B cell (primary cell): Measurements from ENCODE around the gene PTP4A1. TPM values are rescaled to one million over a fixed set of nuclear protein-coding genes. Genes with fewer than 3 reads are reported as not detected.

Source experiments
- ATAC-seq: fragments of 200-7000 bp; cut with Tn5 transposase; one replicate; pipeline ENCODE4 v1.10.0; 2021; ENCODE audit warnings: low read depth, mild to moderate bottlenecking, moderate number of reproducible peaks, moderate library complexity
- CTCF ChIA-PET: fragments of 350-600 bp; sonication (Branson Sonifier 250); formaldehyde crosslinking; loops from one replicate; lab custom pipeline; 2021; ENCODE audit warnings: antibody characterized with exemption, inconsistent platforms; lab: Charles Lee
- POLR2A ChIA-PET: fragments of 350-600 bp; sonication (Branson Sonifier 250); formaldehyde crosslinking; loops from one replicate; lab custom pipeline; 2021; ENCODE audit warnings: antibody characterized with exemption; lab: Charles Lee
- DNase-seq: peaks from one replicate; pipeline ENCODE4 v3.0.0; 2013
- H2AFZ ChIP-seq: 2 replicates; pipeline ENCODE4 v1.6.1; 2012; ENCODE audit warnings: mild to moderate bottlenecking, low read depth, low read length; ENCODE audit not compliant: insufficient read depth, poor library complexity, severe bottlenecking
- H3K27ac ChIP-seq, 2 donors: 1 replicate in 1 of 2; 2 replicates in 1 of 2; pipeline ENCODE4 v1.5.1; 2012 to 2013; ENCODE audit warnings: low read length in 2 of 2, mild to moderate bottlenecking in 2 of 2, moderate library complexity in 1 of 2
- H3K27me3 ChIP-seq, 4 experiments: fragments of 200-600 bp in 1 of 4; sonication (generic) in 1 of 4; replicated peaks in 1 of 4; 1 replicate in 2 of 4; 2 replicates in 2 of 4; pipeline versions ENCODE4 v1.6.1 to v1.7.0; 2013 to 2016; ENCODE audit warnings: low read length in 3 of 4, mild to moderate bottlenecking in 2 of 4, mixed read lengths in 1 of 4, moderate library complexity in 1 of 4; ENCODE audit not compliant: insufficient read depth in 4 of 4, control insufficient read depth in 3 of 4; ENCODE audit errors: control extremely low read depth in 1 of 4
- H3K36me3 ChIP-seq, 2 experiments: replicated peaks in 1 of 2; 1 replicate in 1 of 2; 2 replicates in 1 of 2; pipeline versions ENCODE4 v1.6.1 to v1.7.1; 2013; ENCODE audit warnings: low read length in 1 of 2; ENCODE audit not compliant: insufficient read depth in 2 of 2, control insufficient read depth in 1 of 2; ENCODE audit errors: control extremely low read depth in 1 of 2, extremely low read depth in 1 of 2
- H3K4me1 ChIP-seq, 2 donors: fragments of 200-600 bp in 1 of 2; sonication (generic) in 1 of 2; 1 replicate in 1 of 2; 2 replicates in 1 of 2; pipeline versions ENCODE4 v1.5.1 to v1.6.1; 2013 to 2017; ENCODE audit warnings: low read length in 2 of 2; ENCODE audit not compliant: control insufficient read depth in 2 of 2, insufficient read depth in 2 of 2
- H3K4me2 ChIP-seq: replicated peaks from 2 replicates; pipeline ENCODE3; 2012; ENCODE audit warnings: mild to moderate bottlenecking, low read depth, low read length; ENCODE audit not compliant: poor library complexity, severe bottlenecking
- H3K4me3 ChIP-seq, 5 experiments: fragments of 200-600 bp in 1 of 5; sonication (generic) in 1 of 5; 1 replicate in 3 of 5; 2 replicates in 2 of 5; pipeline versions ENCODE4 v1.5.1 to v1.7.0; 2011 to 2016; ENCODE audit warnings: low read length in 4 of 5, mild to moderate bottlenecking in 4 of 5, low read depth in 2 of 5, control low read depth in 1 of 5, moderate library complexity in 1 of 5; ENCODE audit not compliant: insufficient read depth in 1 of 5; ENCODE audit errors: control extremely low read depth in 1 of 5, extremely low read depth in 1 of 5
- H3K79me2 ChIP-seq: fragments of 200-600 bp; sonication (generic); one replicate; pipeline ENCODE4 v1.6.0; 2016; ENCODE audit warnings: low read length; ENCODE audit not compliant: control insufficient read depth, insufficient read depth
- H3K9ac ChIP-seq: fragments of 200-600 bp; sonication (generic); 2 replicates; pipeline ENCODE4 v1.6.1; 2017; ENCODE audit warnings: mild to moderate bottlenecking, low read length, moderate library complexity
- H3K9me3 ChIP-seq, 3 donors: one replicate each; pipeline versions ENCODE4 v1.6.1 to v1.7.1; 2013; ENCODE audit warnings: low read length in 2 of 3; ENCODE audit not compliant: control insufficient read depth in 2 of 3, insufficient read depth in 1 of 3; ENCODE audit errors: control extremely low read depth in 1 of 3
- H4K20me1 ChIP-seq: 2 replicates; pipeline ENCODE4 v1.6.0; 2012; ENCODE audit warnings: mild to moderate bottlenecking, low read length; ENCODE audit not compliant: insufficient read depth, control insufficient read depth, poor library complexity, severe bottlenecking
- H3K27ac Mint-ChIP-seq: one replicate; pipeline ENCODE4 v1.8.0; 2021; ENCODE audit warnings: mixed read lengths
- H3K27me3 Mint-ChIP-seq: one replicate; pipeline ENCODE4 v1.8.0; 2021; ENCODE audit warnings: mixed read lengths
- H3K4me1 Mint-ChIP-seq: one replicate; pipeline ENCODE4 v1.8.0; 2021; ENCODE audit warnings: mixed read lengths
- H3K4me3 Mint-ChIP-seq: one replicate; pipeline ENCODE4 v1.8.0; 2021; ENCODE audit warnings: mixed read lengths
- H3K9me3 Mint-ChIP-seq: one replicate; pipeline ENCODE4 v1.8.0; 2022; ENCODE audit warnings: mixed read lengths; ENCODE audit not compliant: insufficient read depth
- EZH2 ChIP-seq: IDR thresholded peaks from 2 replicates; pipeline ENCODE4 v1.6.1; 2012; ENCODE audit warnings: borderline replicate concordance, low read depth, mild to moderate bottlenecking, moderate library complexity, low read length; ENCODE audit not compliant: insufficient read depth, poor library complexity, severe bottlenecking
- WGBS: methylation state at CpG from one replicate; pipeline ENCODE4 v1.1.5; 2013; ENCODE audit warnings: missing lambda C conversion rate; ENCODE audit not compliant: insufficient coverage; 5-methylcytosine and 5-hydroxymethylcytosine counted together
- intact Hi-C: fragments of 100-400 bp; cut with micrococcal nuclease; formaldehyde crosslinking; loops from one replicate; pipeline ENCODE4 v1.10.0; 2022
- polyA plus RNA-seq: library from polyadenylated mRNA; depleted of rRNA; stranded (reverse); fragments of >200 nt; gene quantifications from 2 replicates; pipeline ENCODE4 v1.2.3, GENCODE V29; 2012
- total RNA-seq, 2 donors: library from RNA; stranded (reverse); fragments of 120-200 nt in 1 of 2; gene quantifications; 1 replicate in 1 of 2; 2 replicates in 1 of 2; pipeline versions ENCODE4 v1.2.3 to v1.2.4, GENCODE V29; 2013 to 2022
- TF ChIP-seq, protein P1 (sequence below): fragments of 200-600 bp; IDR thresholded peaks from one replicate; pipeline ENCODE4 v1.8.0; 2022; ENCODE audit warnings: antibody characterized with exemption, mild to moderate bottlenecking

Gene PTP4A1
- total and polyA plus RNA-seq, 2 donors (not counting 1 experiment from before 2014, with no cell fraction given) = 33.7 to 80.6 TPM

- H3K9me3 Mint-ChIP-seq = no peaks in the 10 kb centered on the region
- peaks cover 19% of the 10 kb centered on the region for H3K4me1 Mint-ChIP-seq
- H3K4me3 Mint-ChIP-seq = no peak overlapping the region
- no peak overlapping the region for H3K4me2 ChIP-seq
- no peak overlapping the region for H3K9ac ChIP-seq
- intact Hi-C loops = loop anchor here (10.0 kb wide), 1 partner anchor 1294 kb away; the partner anchor contains the start of gene KHDRBS2
- H3K36me3 ChIP-seq = peaks cover 13 to 53% of the 10 kb centered on the region in 2 experiments
- DNase-seq (no peak), ATAC-seq (no peak)
- CTCF ChIA-PET = no interaction called here
- H3K27ac ChIP-seq = no peak overlapping the region
- peaks cover 27% of the 10 kb centered on the region for H4K20me1 ChIP-seq
- POLR2A ChIA-PET = no interaction called here
- H3K27ac Mint-ChIP-seq = no peak overlapping the region
- H3K4me3 ChIP-seq = no peak overlapping the region
- no CpG with 5 or more reads among the region's 2 CpGs for WGBS
- H3K79me2 ChIP-seq = peaks cover 55% of the 10 kb centered on the region
- peaks cover 8 to 13% of the 10 kb centered on the region in 2 donors for H3K4me1 ChIP-seq
- TF ChIP-seq EZH2 = no peak
- TF ChIP-seq, protein P1, sequence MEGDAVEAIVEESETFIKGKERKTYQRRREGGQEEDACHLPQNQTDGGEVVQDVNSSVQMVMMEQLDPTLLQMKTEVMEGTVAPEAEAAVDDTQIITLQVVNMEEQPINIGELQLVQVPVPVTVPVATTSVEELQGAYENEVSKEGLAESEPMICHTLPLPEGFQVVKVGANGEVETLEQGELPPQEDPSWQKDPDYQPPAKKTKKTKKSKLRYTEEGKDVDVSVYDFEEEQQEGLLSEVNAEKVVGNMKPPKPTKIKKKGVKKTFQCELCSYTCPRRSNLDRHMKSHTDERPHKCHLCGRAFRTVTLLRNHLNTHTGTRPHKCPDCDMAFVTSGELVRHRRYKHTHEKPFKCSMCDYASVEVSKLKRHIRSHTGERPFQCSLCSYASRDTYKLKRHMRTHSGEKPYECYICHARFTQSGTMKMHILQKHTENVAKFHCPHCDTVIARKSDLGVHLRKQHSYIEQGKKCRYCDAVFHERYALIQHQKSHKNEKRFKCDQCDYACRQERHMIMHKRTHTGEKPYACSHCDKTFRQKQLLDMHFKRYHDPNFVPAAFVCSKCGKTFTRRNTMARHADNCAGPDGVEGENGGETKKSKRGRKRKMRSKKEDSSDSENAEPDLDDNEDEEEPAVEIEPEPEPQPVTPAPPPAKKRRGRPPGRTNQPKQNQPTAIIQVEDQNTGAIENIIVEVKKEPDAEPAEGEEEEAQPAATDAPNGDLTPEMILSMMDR = no peak
- H3K9me3 ChIP-seq = no peaks in the 10 kb centered on the region
- H2AFZ ChIP-seq = no peak overlapping the region
- no peaks in the 10 kb centered on the region for H3K27me3 ChIP-seq
- no peaks in the 10 kb centered on the region for H3K27me3 Mint-ChIP-seq
Measured at GRCh38 chr6:63578757-63579156, 6.5 kb downstream of the PTP4A1 start.

DNA sequence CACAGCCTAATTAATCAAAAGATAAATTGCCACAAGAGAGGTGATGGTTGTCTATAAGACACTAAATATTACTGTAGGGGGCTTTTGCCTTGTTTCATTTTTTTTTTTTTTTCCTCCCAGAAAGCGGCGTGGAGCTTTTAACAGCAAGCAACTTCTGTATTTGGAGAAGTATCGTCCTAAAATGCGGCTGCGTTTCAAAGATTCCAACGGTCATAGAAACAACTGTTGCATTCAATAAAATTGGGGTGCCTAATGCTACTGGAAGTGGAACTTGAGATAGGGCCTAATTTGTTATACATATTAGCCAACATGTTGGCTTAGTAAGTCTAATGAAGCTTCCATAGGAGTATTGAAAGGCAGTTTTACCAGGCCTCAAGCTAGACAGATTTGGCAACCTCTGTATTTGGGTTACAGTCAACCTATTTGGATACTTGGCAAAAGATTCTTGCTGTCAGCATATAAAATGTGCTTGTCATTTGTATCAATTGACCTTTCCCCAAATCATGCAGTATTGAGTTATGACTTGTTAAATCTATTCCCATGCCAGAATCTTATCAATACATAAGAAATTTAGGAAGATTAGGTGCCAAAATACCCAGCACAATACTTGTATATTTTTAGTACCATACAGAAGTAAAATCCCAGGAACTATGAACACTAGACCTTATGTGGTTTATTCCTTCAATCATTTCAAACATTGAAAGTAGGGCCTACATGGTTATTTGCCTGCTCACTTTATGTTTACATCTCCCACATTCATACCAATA, 7.8 kb downstream of the PTP4A1 start:
- CTCF ChIA-PET = no interaction called here
- 90% methylated on average over 2 of the region's 6 CpGs for WGBS
- POLR2A ChIA-PET = no interaction called here
- no peak overlapping the region for H3K4me3 ChIP-seq
- no peaks in the 10 kb centered on the region for H3K4me1 ChIP-seq
- no peak overlapping the region for H3K4me3 Mint-ChIP-seq
- intact Hi-C loops = loop anchor here (10.0 kb wide), 1 partner anchor 1295 kb away; the partner anchor contains the start of gene KHDRBS2
- no peak overlapping the region for H3K9ac ChIP-seq
- H3K9me3 Mint-ChIP-seq = no peaks in the 10 kb centered on the region
- H3K27ac ChIP-seq = no peak overlapping the region
- peaks cover 13 to 53% of the 10 kb centered on the region in 2 experiments for H3K36me3 ChIP-seq
- no peaks in the 10 kb centered on the region for H3K9me3 ChIP-seq
- H3K4me2 ChIP-seq = no peak overlapping the region
- no peaks in the 10 kb centered on the region for H3K27me3 Mint-ChIP-seq
- no peak for ATAC-seq
- H2AFZ ChIP-seq = no peak overlapping the region
- peaks cover 41% of the 10 kb centered on the region for H3K79me2 ChIP-seq
- peaks cover 7% of the 10 kb centered on the region for H3K4me1 Mint-ChIP-seq
- H4K20me1 ChIP-seq = peaks cover 14% of the 10 kb centered on the region
- no peak for DNase-seq
- no peaks in the 10 kb centered on the region for H3K27me3 ChIP-seq
- H3K27ac Mint-ChIP-seq = no peak overlapping the region
- TF ChIP-seq, protein P1 = no peak
- TF ChIP-seq EZH2 = no peak
